Stimulated activated CD4-positive, alpha-beta T cell treated with anti-CD3 and anti-CD28 coated beads, TNF-alpha, amount 100 ng/mL, for 1 hour (primary cell): ENCODE measurements around the gene MAP6.
A peak's percentile ranks its signal among the peaks of the same experiment; 100 is the strongest.
"Not testable (repeated sequence)": the region's sequence is repeated elsewhere in the genome, so short reads cannot be mapped to it uniquely, and the experiment has no call there.

Experiments
- DNase-seq, 3 donors: peaks; one replicate each; pipeline ENCODE4 v3.0.0-alpha.2; 2020; ENCODE audit warnings: low read depth in 3 of 3, low spot score in 1 of 3

Gene MAP6

DNA sequence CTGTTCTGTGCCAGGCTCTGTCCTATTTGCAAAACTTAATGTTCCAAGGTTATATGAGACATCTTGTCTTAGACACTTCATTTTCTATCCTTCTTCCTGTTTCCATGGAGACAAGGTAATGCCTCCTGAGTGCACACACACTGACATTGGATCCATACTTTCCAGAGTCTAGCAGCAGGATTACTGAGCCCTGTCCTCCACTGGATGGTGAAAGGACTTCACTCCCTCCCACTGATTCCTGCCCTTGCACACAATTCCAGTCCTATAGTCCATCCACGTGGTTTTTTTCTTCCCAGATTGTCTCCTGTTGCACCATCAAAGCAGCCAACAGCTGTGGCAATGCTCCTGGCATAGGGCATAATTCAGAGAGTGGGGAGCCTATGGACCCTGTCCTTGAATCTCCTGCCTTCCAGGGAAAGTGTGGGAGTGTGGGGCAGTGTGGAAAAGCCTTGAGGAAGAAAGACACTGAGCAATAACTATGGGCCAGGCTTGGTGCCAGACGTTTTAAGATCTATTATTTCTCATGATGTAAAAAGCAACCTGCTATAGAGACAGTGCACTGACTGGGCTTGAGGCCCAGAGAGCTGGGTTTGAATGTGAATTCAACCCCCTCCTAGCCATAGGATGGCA is 75.4 kb downstream of the MAP6 start:
- no peak for DNase-seq

DNA sequence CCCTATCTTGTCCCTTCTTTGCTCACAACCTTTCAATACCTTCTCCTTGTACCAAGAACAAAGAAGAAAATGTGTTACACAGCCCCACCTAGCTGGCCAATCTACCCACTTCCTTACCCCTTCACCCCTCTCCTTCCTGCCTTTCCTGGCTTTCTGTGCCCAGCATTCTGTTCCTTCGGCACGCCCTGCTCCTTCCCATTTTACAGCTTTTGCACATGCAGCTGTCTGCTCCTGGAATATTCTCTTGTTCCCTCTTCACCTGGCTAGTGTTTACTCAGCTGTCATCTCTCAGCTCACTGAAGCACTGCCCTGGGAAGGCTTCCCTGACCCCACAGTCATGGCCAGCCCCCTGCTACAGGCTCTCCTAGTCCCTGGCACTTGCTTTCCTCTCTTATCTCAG is 76.1 kb downstream of the MAP6 start:
- no peak for DNase-seq

DNA sequence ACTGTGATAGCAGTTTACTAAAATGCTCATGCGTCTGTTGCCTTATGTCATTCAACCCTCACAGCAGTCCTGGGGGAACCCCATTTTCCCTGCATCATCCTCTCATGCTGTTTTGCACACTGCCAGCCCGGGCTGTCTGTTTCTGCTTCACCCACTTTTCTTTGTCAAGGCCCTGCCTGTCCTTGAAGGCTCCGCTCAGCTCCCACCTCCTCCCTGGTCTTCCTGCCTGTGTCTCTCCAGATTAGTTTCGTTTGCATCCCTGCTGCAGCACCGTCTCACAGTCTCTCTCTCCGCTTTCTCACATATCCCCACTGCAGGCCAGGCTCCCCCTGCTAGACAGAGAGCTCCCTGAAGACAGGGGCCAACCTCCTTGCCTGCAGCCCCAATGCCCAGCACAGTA is 76.9 kb downstream of the MAP6 start:
- no peak for DNase-seq

DNA sequence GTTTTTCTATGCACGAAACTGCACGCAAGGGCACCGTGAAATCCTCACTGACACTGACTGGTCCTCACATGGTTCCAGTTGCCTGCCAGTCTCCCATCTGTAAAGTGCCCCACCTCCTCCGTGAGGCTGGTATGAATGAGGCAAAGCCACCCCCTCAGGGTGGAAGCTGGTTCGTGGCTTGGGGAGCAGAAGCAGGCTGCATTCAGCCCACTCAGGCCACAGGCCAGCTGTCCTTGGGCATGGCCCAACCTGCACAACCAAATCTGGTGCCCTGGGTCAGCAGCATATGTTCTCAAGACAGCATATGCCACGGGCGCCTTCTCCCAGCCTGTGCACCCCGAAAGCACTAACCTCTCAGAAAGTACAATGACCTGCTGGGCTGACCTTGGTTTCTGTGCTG is 77.5 kb downstream of the MAP6 start:
- DNase-seq: no peak

DNA sequence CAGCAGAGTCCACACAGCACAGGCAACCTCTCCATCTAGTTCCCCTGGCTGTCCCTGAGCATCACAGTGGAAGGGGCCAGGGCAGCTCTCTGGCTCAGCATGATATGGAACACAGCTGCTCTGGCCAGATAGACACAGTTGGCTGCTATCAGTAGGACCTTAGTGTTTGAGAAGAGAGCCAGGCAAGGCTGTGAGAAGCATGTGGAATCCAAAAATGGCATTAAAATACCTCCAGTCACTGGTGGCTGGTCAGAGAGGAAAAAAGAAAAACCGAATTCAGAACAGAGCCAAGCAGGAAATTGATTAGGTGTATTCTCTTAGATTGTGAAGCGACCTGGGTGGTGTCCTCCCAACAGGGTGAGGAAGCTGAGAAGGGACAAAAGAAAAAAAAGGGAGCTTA is 78.9 kb downstream of the MAP6 start:
- no peak for DNase-seq

DNA sequence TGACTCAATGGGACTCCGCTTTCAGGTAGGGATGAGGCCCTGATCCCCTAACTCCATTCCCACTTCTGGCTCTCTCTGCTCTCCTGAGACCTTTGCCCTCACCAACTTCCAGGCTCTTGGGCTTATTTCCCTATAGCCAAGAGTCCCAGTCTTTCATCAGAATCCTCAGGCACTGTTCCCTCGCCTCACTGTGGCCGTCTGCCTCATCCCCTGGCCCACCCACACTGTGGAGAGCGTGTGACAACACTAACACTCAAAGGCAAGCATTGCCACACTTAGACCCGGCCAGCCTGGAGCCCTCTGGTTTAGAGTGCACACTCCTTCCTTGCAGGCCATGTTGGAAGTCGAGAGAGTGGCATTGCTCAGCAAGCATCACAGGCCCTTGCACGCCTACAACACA is 79.8 kb downstream of the MAP6 start:
- no peak for DNase-seq

DNA sequence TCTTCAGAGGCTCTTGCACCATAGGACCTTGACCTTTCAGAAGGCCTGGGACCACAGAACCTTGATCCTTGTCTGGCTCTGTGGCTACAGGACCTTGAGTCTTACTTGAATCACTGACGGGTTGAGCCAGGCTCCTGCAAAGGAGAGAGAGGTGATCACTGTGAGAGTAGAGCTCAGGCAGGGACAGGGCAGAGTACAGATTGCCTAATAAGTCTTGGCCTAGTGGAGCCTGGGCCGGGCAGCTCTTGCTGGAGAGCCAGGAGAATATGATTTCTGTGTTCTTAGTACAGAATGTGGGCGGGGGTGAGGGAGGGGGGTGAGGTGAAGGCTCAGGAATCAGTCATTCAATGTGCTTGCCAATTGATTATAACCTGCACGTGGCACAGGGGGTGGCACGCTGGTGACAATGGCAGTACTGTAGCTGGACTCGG is 80.8 kb downstream of the MAP6 start:
- DNase-seq: no peak

DNA sequence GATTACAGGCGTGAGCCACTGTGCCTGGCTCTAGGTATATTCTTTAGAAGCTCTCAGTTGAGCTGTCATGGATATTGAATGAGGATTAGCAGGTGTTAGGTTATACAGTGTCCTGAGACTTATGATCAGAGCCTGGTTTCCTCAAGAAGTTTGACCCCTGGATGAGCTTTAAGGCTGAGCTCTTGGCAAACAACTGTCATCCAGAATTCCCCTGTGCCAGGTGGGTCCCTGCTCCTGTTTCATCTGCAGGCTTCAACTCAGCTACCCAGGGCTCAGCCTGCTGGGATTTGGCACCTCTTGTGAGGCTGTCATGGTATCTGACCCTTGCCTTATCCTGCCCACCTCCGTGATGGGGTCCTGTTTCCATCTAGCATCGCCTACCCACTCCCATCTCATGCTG is 82.4 kb downstream of the MAP6 start:
- DNase-seq: no peak

DNA sequence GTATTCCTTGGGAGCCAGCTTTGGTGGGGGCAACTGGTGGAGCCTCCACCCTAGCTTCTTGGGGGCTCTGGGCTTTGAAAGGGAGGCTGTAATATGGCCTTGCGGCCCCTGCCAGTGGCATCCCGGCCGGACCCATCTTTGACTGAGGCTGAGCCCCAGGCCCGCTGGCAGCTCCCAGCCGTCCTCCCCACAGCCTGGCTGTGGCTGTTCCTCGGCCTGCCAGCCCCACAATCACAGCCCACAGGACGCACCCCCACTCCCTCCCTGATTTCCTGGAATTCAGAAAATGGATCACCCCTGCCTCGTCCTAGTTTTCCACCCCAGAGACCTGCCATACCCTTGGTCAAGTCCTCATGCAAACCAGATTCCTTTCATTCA is 83.6 kb downstream of the MAP6 start:
- no peak for DNase-seq

DNA sequence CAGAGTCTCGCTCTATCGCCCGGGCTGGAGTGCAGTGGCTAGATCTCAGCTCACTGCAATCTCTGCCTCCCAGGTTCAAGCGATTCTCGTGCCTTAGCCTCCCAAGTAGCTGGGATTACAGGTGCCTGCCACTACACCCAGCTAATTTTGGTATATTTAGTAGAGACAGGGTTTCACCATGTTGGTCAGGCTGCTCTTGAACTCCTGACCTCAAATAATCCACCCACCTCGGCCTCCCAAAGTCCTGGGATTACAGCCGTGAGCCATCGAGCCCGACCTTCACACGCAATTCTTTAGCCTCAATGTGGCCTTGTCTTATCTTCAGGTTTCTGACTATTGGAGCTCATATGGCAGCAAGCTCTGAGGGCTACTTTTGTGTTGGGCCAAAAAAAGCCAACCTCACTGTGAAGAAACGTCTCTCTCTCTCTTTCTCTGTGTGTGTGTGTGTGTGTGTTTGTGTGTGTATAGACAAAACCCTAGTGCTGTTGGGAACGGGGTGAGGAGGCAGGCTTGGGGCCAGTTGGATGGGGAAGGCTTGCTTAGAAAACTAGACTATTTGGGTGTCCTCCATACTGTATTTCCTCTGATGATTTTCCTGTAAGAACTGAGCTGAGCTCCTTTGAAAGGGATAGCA is 84.1 kb downstream of the MAP6 start:
- not testable (repeated sequence) for DNase-seq

DNA sequence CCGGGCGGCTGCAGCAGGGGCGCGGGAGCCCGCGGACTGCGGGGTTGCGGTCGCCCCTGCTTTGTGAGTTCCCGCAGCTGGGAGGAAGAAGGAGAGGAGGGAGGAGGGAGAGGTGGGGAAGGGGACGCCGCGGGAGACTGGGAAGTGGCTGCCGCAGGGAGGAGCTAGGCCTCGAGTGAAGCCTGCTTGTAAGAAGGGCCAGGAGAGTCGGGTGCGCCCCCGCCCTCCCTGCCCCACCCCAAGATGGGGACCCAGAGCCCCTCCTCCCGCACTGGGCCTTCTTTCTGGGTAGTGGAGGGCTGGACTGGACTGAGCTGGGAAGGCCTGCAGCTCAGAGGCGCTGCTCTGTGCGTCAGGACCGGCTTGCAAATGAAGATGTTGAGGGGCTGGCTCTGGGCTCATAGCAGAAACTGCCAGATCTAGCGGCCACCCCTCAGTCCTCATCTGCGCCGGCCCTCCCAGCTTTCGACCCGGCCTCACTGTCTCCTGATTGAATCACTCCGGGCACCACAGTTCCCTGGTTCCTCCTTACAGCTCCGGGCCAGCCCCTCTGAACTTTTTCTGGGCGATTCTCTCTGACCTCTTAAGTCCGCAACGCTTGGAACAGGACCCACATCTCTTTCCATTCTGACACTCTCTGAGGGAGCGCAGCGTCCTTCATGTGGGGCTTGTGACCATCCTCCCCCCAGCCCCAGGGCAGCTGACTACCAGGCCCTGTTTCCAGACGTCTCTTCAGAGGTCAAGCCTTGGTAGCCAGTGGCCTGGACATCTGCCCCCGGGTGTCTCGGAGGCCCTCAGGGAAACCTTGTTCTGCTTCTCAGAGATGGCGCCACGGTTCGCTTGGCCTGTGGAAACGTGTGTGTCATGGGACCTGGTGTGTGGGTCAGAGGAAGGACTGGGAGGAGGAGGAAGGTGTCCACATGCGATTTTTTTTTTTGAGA is 84.8 kb downstream of the MAP6 start:
- DNase-seq: no peak

DNA sequence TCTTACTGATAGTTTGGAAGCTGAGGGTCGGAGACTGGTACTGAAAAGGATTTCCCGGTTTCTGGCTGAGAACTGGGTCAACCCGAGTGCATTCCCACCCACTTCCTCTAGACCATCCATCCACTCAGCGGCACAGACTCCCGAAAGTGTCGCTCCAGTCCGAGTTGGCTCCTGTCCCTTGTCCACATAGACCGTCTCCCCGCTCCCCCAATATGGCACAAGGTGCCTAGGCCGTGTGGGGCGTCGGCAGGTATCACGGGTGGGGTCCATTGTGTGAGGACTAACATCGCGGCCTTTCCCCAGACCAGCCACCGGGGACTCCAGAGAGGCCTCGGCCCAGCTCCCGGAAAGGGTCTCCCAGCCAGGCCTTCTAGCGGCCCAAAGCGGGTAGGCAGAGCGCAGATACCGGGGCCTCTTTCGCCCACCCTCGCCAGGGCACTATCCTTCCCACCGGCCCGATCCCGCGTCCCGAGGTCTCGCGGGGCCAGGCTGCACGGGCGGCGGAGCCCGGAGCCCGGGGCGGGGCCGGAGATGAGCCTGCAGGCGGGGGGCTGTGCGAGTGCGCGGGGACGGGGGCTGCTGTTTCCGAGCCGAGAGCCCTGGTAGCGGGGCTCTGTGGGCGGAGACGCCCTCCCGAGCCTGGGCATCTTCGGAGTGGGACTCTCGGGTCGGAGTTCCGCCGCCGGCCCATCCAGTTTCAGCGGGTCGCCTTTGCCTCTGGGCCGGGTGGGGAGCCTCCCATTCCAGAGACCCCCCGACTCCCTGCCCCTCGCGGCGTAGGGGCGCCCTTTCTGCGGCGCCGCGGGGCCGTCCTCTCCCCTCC is 85.7 kb downstream of the MAP6 start:
- peak in 1 of 3 donors; percentile 22 for DNase-seq

DNA sequence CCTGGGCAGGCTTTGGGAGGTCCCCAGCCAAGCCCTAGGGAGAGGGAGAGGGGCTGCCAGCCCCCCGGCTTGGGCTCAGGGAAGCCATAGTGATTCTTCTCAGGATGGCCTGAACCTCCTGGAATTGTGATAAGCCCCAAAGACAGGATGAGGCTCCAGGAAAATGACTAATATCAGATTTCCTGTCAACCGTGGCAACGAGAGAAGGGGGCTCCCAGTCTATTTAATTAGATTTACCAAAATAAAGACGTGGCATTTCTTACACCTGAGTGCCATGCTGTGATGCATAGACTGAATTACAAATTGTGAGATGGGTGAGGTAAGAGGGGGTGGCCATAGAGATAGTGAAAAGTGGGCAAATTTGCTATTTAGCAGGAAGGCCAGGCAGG is 86.3 kb downstream of the MAP6 start:
- DNase-seq: no peak

DNA sequence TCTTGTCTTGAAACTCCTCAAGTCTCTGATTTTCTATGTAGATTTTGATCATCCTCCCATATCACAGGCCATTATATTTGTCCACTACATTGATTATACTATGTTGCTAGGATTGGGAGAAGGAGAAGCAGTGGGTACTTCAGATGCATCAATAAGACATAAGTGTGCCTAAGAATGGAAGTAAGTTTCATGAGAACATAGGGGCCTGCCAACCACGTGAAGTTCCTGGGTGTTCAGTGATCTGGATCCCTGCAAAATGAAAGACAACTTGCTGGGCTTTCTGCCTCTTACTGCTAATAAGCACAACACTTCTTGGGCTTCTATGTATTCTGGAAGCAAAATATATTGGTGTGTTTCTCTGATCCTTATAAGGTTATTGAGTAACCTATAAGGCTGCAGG is 89.0 kb downstream of the MAP6 start:
- no peak for DNase-seq

DNA sequence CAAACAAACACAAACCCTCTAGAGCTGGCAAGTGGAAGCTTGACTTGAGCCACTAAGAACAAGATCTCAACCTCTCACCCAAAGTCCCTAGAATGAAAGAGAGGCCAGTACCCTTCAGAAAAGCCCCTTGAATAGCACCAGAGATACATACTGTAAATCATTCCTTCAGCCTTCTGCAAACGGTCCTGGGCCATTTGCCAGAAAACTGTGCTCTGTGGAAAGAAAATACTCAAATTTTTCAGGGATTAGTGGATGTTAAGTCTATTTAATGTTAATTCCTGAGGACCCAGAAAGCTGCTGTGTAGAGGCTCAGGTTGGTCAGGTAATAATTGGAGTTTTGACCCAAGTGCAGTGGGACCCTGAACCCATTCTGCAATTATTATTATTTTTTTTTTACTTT is 89.9 kb downstream of the MAP6 start:
- no peak for DNase-seq

DNA sequence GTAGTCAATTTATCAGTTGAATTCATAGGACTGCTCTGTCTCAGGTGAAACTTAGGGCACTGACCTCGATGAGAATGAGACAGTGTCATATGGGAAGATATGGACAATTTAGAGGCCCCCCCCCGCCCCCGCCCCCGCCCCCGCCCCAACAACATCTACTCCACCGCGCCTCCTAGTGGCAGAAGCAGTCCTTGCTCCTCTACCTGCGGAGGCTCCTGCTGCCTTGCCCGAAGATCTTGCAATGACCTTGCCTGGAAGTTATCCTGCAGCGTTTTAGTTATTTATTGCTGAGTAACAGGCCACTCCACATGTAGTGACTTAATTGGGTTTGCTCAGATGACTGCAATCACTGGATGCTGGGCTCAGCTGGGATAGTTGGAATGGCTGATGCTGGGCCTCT is 91.6 kb downstream of the MAP6 start:
- DNase-seq: peak in 2 of 3 donors; percentile 22 to 49

DNA sequence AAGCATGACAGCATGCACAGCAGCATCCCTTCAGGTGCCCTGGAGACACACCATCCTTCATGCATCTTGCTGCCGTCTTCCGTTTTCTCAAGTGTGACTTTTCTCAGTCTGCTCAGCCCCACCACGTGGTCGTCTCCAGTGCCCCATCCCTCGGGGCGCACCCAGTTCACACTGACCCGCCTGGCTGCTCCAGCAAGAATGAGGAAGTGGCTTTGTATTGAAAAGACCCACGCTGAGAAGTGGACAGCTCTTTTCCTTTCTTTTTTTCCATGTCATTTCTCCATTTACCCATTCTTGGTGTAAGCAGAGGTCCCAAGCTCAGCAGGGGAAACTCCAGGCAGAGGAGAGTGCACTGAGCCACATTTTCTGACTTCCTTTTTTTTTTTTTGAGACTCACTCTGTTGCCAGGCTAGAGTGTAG is 92.3 kb downstream of the MAP6 start:
- DNase-seq: no peak

DNA sequence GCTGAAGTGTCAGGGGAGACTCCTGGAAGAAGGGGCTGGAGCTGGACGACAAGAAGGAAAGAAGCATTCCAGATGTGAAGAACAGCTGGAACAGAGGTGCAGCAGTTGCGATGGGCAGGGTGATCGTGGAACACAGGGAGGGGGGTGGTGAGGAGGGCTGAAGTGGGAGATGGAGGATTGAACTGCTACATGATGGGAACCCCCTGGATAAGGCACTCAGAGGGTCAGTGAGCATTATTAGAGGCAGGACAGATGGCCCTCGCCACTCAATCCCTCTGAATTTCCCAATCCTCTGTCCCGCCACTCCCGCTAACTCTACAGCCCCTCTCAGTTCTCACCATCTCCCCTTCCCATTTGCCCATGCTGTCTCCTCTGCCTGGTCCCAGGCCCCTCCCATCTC is 92.8 kb downstream of the MAP6 start:
- no peak for DNase-seq

DNA sequence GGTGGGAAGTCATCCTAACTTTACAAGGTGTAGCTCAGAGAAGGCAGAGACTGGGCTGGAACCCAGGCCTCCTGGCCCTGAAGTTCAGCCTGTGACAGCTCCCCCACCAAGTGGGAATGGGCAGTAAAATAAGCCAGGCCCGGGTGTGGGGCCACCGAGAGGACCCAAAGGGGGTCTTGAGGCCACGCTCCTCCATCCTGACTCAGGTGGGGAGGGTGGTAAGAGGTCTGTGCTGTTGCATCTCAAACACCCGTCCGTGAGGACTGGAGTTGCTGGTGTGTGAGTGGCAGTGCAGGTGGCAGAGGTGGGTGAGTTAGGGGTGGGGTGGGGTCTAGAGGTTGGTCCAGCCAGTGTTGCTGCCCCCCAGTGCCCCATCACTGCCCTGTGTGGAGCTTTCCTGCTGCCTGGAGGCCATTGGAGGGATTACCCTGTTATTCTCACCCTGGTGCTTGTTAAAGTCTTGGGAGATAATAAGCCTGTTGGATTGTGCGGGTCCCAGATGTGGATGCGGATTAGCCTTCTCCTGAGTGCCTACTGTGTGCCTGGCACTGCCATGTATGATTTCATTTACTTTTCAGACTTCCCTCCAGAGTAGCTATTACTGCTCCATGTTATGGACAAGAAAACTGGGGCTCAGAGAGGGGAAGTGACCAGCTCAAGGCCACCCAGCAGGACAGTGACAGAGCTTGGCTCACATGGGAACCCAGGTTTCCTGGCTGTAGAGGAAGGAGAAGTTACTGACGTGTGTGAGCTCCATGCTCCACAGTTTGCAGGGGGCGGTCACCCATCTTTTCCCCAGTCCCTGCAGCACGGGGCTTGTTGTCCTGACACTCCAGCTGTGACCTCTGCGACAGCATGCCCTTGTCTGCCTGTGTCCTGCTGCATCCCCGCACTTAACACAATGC is 93.9 kb downstream of the MAP6 start:
- DNase-seq: no peak

DNA sequence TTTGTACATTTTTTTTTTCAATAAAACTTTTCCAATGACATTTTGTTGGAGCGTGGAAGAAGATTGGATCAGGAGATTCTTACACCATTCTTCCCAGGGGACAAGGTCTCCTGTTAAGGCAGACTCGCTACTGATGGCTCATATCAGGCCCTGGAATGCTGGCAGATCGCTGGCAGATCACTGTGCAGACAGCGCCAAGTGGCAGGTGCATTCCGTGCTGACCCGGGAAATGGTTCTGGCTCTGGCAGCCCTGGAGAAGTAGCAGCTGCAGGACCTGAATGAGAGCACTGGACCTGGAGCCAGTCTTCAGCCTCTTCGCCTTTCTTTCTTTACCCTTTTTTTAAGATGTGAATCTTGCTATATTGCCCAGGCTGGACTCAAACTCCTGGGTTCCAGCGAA is 96.1 kb downstream of the MAP6 start:
- no peak for DNase-seq
